Upper lobe of left lung (tissue), 4 donors: ENCODE results near the gene TAF1B.

Experiments used
- CTCF ChIP-seq, 6 experiments: fragments of 450-650 bp in 4 of 6; fragments of 200-600 bp in 2 of 6; sonication (generic) in 2 of 6; IDR thresholded peaks; one replicate each; pipeline ENCODE4 v1.5.1; 2016 to 2019; ENCODE audit warnings: antibody characterized with exemption in 6 of 6
- POLR2A ChIP-seq, 4 donors: fragments of 450-650 bp; IDR thresholded peaks; one replicate each; pipeline ENCODE4 v1.5.1; 2016 to 2017; ENCODE audit warnings: antibody characterized with exemption in 4 of 4, mild to moderate bottlenecking in 2 of 4

DNA sequence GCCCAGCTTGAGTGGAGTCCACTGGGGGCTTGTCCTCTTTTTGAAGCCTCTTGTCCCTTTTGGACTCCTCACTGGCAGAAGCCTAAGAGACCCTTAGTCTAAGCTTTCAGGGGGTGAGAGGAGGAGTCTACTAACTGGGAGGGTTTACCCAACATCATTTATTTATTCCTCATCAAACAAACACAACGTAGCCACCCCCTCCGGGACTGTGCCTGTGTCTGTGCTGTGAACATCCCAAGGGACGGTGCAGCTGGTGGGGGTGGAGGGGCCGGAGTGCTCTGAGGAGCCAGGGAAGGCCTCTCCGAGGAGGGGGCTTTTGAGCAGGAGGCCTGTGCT, 42.7 kb upstream of the TAF1B start:
- no peak for TF ChIP-seq POLR2A (IDR thresholded peaks at IDR 0.05)
- TF ChIP-seq CTCF (IDR thresholded peaks at IDR 0.05): no peak
